HCT116 (cell line): ENCODE results near the gene COX6A2.

ENCODE experiments used
- ATF3 ChIP-seq: IDR thresholded peaks from 2 replicates; pipeline ENCODE4 v1.6.1; 2012
- CTCF ChIP-seq, 3 experiments: fragments of 200-600 bp in 1 of 3; sonication (generic) in 1 of 3; IDR thresholded peaks in 2 of 3; conservative IDR thresholded peaks in 1 of 3; 2 replicates each; pipeline ENCODE4 v1.5.1; 2012 to 2017; ENCODE audit warnings: low read depth in 2 of 3, low read length in 2 of 3, antibody characterized with exemption in 1 of 3, borderline replicate concordance in 1 of 3, control low read depth in 1 of 3, mild to moderate bottlenecking in 1 of 3, mixed read lengths in 1 of 3, mixed run types in 1 of 3, moderate library complexity in 1 of 3; ENCODE audit not compliant: insufficient read depth in 1 of 3
- EZH2 ChIP-seq: fragments of 200-600 bp; sonication (generic); IDR thresholded peaks from 2 replicates; pipeline ENCODE4 v1.6.1; 2017; ENCODE audit warnings: antibody characterized with exemption, mixed run types
- POLR2A ChIP-seq: IDR thresholded peaks from 2 replicates; pipeline ENCODE4 v1.7.0; 2011; ENCODE audit warnings: borderline replicate concordance; ENCODE audit not compliant: insufficient read depth, insufficient read length; ENCODE audit errors: extremely low read depth
- RAD21 ChIP-seq: IDR thresholded peaks from 2 replicates; pipeline ENCODE4 v1.6.1; 2012; ENCODE audit warnings: low read depth, mild to moderate bottlenecking
- SIN3A ChIP-seq: IDR thresholded peaks from 2 replicates; pipeline ENCODE4 v1.6.1; 2012; ENCODE audit warnings: low read depth
- SRF ChIP-seq: IDR thresholded peaks from 2 replicates; pipeline ENCODE4 v1.6.1; 2012; ENCODE audit warnings: low read depth
- TCF7L2 ChIP-seq: IDR thresholded peaks from 2 replicates; pipeline ENCODE4 v1.7.0; 2011; ENCODE audit warnings: borderline replicate concordance, inconsistent platforms; ENCODE audit not compliant: insufficient read depth, insufficient read length; ENCODE audit errors: extremely low read depth
- TF ChIP-seq, protein P1 (sequence below): IDR thresholded peaks from 2 replicates; pipeline ENCODE4 v1.6.1; 2012

DNA sequence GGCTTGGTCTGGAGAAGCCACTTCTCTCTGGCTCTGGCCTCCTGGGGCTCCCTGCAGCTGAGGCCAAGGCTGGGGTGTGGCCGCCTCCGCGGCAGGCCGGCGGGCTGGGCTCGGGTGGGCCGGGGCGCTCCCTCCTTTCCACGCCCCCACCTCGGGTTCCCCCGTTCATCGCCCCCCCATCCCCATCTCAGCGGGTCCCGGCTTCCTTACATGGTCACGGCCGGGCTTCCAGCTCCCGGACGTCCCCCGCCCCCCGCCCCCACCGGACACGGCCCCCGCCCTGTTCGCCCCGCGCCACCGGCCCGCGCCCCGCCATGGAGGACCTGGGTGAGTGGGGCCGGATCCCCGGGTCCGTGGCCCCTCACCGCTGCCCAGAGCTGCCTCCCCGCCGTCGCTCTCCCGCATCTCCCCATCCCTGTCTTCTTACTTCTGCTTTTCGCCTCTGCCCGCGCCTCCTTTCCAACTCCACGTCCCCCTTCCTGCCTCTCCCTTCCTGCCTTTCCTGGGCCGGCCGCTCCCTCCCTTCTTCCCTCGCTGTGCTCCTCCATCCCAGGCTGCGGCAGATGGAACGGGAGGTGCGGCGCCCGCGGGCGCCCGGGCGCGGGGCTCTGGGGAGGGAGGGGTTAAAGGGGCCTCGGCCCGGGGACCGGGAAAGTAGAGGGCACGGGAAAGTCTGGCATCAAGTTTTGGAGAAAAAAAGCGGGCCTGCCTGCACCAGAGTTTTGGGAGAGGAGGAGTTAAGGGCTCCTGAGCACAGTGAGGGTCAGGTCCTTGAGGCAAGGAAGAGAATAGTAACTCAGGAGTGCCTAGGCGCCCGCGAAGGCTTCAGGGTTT is 43.9 kb upstream of the COX6A2 start, which contains the start of gene TGFB1I1:
- no peak for TF ChIP-seq CTCF (IDR thresholded peaks at IDR 0.05 in 2 of 3, conservative IDR thresholded peaks at IDR 0.05 in 1 of 3; ENCODE audit: borderline replicate concordance in 1 of 3, insufficient read depth in 1 of 3, low read depth in 2 of 3, low read length in 2 of 3)
- no peak for TF ChIP-seq POLR2A
- TF ChIP-seq RAD21, result no peak
- TF ChIP-seq, protein P1, sequence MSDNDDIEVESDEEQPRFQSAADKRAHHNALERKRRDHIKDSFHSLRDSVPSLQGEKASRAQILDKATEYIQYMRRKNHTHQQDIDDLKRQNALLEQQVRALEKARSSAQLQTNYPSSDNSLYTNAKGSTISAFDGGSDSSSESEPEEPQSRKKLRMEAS, result no peak
- TF ChIP-seq SRF, result no peak
- TF ChIP-seq TCF7L2, result no peak
- no peak for TF ChIP-seq ATF3
- TF ChIP-seq EZH2, result no peak
- TF ChIP-seq SIN3A, result no peak
